ENCODE results near the gene RNPEP. TPM values are rescaled to one million over a fixed set of nuclear protein-coding genes. Genes with fewer than 3 reads are reported as not detected.

RNPEP gene
- total and polyA plus RNA-seq, 2 of the 8 experiments (the other 6 are each of a cell fraction or from before 2014, with no cell fraction given), result 34.1 to 51.1 TPM

DNA sequence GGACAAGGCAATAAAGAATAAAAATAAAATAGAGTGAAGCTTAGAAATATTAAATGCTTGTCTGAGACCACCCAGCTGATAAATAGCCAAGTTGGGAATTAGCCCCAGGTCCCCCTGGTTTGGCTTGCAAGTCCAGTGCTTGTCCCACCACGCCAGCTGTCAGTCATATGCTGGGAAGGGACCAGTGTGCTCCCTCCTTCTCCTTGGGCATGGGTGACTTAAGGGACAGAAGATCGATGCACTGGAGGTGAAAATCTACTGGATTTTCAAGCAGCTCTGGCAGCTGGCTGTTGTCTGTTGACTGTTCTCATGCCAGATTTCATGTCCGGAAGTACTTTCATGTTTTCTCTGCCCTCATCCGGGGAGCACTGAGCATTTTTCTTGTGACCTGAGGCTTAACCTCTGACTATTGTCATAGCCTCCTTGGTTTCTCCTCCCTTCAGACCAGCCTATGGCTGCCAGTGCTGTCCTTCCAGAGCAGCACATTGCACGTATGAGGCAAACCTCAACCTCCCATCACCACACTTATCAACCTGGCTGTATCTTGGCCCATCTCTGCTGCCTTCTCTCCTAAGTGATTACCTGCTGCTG is 48.5 kb upstream of the RNPEP start:
- no peaks in the 10 kb centered on the region for H3K4me1 ChIP-seq (replicated peaks in 1 of 4; ENCODE audit: control insufficient read depth in 3 of 4, insufficient read depth in 4 of 4, low read length in 3 of 4)
- H2AFZ ChIP-seq (ENCODE audit: low read length), result no peak overlapping the region
- H3K79me1 ChIP-seq (ENCODE audit: low read depth, low read length), result no peaks in the 10 kb centered on the region
- H2BK120ac ChIP-seq (replicated peaks; ENCODE audit: low read depth, low read length), result no peak overlapping the region
- H3K56ac ChIP-seq (replicated peaks; ENCODE audit: insufficient read length, low read depth, low read length), result no peak overlapping the region
- FAIRE-seq, result no peak
- no peak overlapping the region for H3K27ac ChIP-seq (ENCODE audit: low read depth, low read length)
- no peak overlapping the region for H4K91ac ChIP-seq (replicated peaks; ENCODE audit: insufficient read length, low read length)
- H3K9ac ChIP-seq (replicated peaks in 1 of 4; ENCODE audit: extremely low read depth in 1 of 4, low read depth in 3 of 4, low read length in 3 of 4), result no peak overlapping the region; a peak in 1 of 7 replicates
- no peaks in the 10 kb centered on the region for H3K27me3 ChIP-seq (replicated peaks in 1 of 4; ENCODE audit: control insufficient read depth in 3 of 4, extremely low read depth in 1 of 4, insufficient read depth in 3 of 4, low read length in 3 of 4)
- no peaks in the 10 kb centered on the region for H3K23me2 ChIP-seq (ENCODE audit: low read depth, low read length)
- H4K20me1 ChIP-seq (replicated peaks in 1 of 2; ENCODE audit: control insufficient read depth in 1 of 2, insufficient read depth in 2 of 2, low read length in 2 of 2), result no peaks in the 10 kb centered on the region
- no peak for DNase-seq (ENCODE audit: low read depth in 1 of 2, low spot score in 2 of 2)
- no peak overlapping the region for H3K4me3 ChIP-seq (ENCODE audit: extremely low read depth in 1 of 4, insufficient read depth in 2 of 4, low read depth in 3 of 4, low read length in 4 of 4)
- no peak overlapping the region for H3K18ac ChIP-seq (ENCODE audit: extremely low read depth, low read length)
- H2BK12ac ChIP-seq (ENCODE audit: low read depth, low read length), result no peak overlapping the region
- no peak overlapping the region for H3K23ac ChIP-seq (ENCODE audit: insufficient read length)
- no peak overlapping the region for H2BK20ac ChIP-seq (ENCODE audit: low read length)
- H2BK15ac ChIP-seq (ENCODE audit: low read length), result no peak overlapping the region
- 87% methylated on average over 5 of the region's 5 CpGs; no CpG with 5 or more reads in 1 of the 2 experiments for WGBS, 2 experiments (ENCODE audit: extremely low coverage in 1 of 2, insufficient coverage in 1 of 2, insufficient read length in 1 of 2, insufficient replicate concordance in 2 of 2, low coverage in 1 of 2, low lambda C conversion rate in 2 of 2, missing lambda C conversion rate in 1 of 2)
- H3K4ac ChIP-seq (replicated peaks; ENCODE audit: insufficient read length, low read depth, low read length), result no peak overlapping the region
- no peak overlapping the region for H2AK5ac ChIP-seq (ENCODE audit: low read depth, low read length)
- no peaks in the 10 kb centered on the region for H3K36me3 ChIP-seq (ENCODE audit: control insufficient read depth in 2 of 4, insufficient read depth in 4 of 4, low read length in 3 of 4)
- no peaks in the 10 kb centered on the region for H3K9me3 ChIP-seq (ENCODE audit: insufficient read depth in 2 of 2, low read depth in 1 of 2, low read length in 1 of 2)
- CTCF ChIA-PET (ENCODE audit: partially characterized antibody), result interaction anchor here (0.6 to 1.3 kb wide), 5 partner anchors 12 to 64 kb away, joined by 3 to 5 read pairs (median 3); partner anchors contain the start of gene LMOD1
- POLR2A ChIA-PET (ENCODE audit: partially characterized antibody), result interaction anchor here (0.8 kb wide), 1 partner anchor 13 kb away, joined by 3 read pairs; the partner anchor contains the start of gene LMOD1
- H3K4me2 ChIP-seq (ENCODE audit: insufficient read depth in 1 of 2, low read depth in 2 of 2, low read length in 2 of 2), result no peak overlapping the region
- no peak overlapping the region for H4K8ac ChIP-seq (ENCODE audit: extremely low read depth, insufficient read depth, low read length)
- H2BK5ac ChIP-seq (ENCODE audit: low read depth, low read length), result no peak overlapping the region
- no peak overlapping the region for H3K14ac ChIP-seq (ENCODE audit: insufficient read length)
- H4K5ac ChIP-seq (ENCODE audit: insufficient read length, low read depth, low read length), result no peak overlapping the region
- no peaks in the 10 kb centered on the region for H3K79me2 ChIP-seq (ENCODE audit: control insufficient read depth in 1 of 2, insufficient read depth in 2 of 2, low read length in 2 of 2)
- TF ChIP-seq KDM1A (IDR thresholded peaks at IDR 0.05; ENCODE audit: borderline replicate concordance, low read length), result no peak
- TF ChIP-seq ZNF274 (IDR thresholded peaks at IDR 0.05; ENCODE audit: borderline replicate concordance, extremely low read depth, low read length), result no peak
- no peak for TF ChIP-seq RBBP5 (IDR thresholded peaks at IDR 0.05; ENCODE audit: borderline replicate concordance, low read depth, low read length)
- no peak for TF ChIP-seq CREB1 (IDR thresholded peaks at IDR 0.05)
- no peak for TF ChIP-seq SIX5 (IDR thresholded peaks at IDR 0.05; ENCODE audit: low read depth, low read length)
- TF ChIP-seq, protein P1, sequence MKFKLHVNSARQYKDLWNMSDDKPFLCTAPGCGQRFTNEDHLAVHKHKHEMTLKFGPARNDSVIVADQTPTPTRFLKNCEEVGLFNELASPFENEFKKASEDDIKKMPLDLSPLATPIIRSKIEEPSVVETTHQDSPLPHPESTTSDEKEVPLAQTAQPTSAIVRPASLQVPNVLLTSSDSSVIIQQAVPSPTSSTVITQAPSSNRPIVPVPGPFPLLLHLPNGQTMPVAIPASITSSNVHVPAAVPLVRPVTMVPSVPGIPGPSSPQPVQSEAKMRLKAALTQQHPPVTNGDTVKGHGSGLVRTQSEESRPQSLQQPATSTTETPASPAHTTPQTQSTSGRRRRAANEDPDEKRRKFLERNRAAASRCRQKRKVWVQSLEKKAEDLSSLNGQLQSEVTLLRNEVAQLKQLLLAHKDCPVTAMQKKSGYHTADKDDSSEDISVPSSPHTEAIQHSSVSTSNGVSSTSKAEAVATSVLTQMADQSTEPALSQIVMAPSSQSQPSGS (IDR thresholded peaks at IDR 0.05; ENCODE audit: low read length), result no peak
- TF ChIP-seq ASH2L (IDR thresholded peaks at IDR 0.05; ENCODE audit: low read length), result no peak
- TF ChIP-seq TCF12 (IDR thresholded peaks at IDR 0.05; ENCODE audit: low read depth, low read length), result no peak
- no peak for TF ChIP-seq PHF8 (conservative IDR thresholded peaks at IDR 0.05; ENCODE audit: low read depth, low read length)
- TF ChIP-seq POLR2A (IDR thresholded peaks at IDR 0.05; ENCODE audit: control extremely low read depth in 1 of 2, low read depth in 2 of 2, low read length in 2 of 2), result no peak
- TF ChIP-seq TAF7 (optimal IDR thresholded peaks at IDR 0.05; ENCODE audit: borderline replicate concordance, low read depth, low read length), result no peak
- no peak for TF ChIP-seq TEAD4 (IDR thresholded peaks at IDR 0.05; ENCODE audit: low read depth, low read length)
- no peak for TF ChIP-seq MAFK (IDR thresholded peaks at IDR 0.05; ENCODE audit: low read depth, low read length)
